ENCODE measurements around the gene DBR1. TPM values are rescaled to one million over a fixed set of nuclear protein-coding genes. Genes with fewer than 3 reads are reported as not detected.

Gene DBR1
- total RNA-seq, 1 donor, result 17.5 TPM

DNA sequence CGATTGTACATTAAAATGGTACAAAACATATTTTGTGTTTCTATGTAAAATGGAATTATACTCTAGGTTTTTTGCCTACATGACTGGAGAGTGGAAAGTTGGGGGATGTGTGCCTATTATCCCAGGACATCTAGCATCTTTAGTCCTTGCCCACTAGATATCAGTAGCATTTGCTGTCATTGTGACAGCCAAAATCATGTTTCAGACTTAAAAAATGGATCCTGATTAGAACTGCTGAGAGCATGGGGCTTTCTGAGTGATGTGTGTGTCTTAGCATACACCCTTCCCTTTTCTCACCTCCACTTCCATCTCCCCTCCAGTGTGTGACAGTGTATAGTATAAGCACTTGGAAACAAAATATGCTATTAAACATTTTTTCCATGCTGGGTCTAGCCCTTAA lies 25.7 kb upstream of the DBR1 start:
- no peak overlapping the region for H3K4me3 ChIP-seq (ENCODE audit: low read depth, low read length)
- DNase-seq (ENCODE audit: low read depth), result no peak
- TF ChIP-seq, protein P1, sequence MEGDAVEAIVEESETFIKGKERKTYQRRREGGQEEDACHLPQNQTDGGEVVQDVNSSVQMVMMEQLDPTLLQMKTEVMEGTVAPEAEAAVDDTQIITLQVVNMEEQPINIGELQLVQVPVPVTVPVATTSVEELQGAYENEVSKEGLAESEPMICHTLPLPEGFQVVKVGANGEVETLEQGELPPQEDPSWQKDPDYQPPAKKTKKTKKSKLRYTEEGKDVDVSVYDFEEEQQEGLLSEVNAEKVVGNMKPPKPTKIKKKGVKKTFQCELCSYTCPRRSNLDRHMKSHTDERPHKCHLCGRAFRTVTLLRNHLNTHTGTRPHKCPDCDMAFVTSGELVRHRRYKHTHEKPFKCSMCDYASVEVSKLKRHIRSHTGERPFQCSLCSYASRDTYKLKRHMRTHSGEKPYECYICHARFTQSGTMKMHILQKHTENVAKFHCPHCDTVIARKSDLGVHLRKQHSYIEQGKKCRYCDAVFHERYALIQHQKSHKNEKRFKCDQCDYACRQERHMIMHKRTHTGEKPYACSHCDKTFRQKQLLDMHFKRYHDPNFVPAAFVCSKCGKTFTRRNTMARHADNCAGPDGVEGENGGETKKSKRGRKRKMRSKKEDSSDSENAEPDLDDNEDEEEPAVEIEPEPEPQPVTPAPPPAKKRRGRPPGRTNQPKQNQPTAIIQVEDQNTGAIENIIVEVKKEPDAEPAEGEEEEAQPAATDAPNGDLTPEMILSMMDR (IDR thresholded peaks at IDR 0.05; ENCODE audit: insufficient read depth, low read length), result no peak

DNA sequence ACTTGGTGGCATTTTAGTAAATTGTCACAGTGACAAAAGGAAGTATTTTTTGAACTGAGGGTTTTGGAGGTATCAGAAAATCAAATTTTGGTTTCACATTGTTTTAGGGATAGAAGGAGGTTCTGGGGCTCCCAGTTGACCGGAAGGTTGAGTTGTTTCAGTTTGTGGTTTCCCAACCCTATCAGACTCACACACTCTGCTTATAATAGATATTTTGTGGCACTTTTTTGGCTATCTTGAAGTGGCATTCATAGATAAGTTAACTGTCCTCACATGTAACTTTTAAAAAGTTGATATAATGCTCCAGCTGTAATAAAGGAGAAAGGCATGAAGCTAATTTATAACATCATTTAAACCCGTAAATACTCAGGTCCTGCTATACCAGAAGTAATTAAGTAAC lies 25.1 kb upstream of the DBR1 start:
- TF ChIP-seq, protein P1 (IDR thresholded peaks at IDR 0.05; ENCODE audit: insufficient read depth, low read length), result no peak
- no peak for DNase-seq (ENCODE audit: low read depth)

DNA sequence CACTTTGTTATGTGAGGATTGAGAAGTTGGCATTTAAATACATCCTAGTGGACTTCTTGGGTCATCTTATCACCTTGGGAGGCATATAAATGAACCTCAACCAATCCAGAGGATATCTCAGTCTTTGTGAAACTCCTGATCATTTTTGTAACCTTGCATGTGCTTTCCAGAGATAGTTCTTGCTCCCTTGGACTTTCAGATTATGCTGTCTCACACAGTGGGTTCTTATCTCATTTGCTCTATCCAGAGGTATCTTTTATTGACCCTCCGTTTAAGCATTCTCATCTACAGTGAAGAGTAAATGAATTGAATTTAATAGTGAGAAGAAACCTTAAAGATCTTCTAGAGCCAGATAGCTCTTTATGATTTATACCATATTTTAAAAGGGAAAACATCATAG lies 22.8 kb upstream of the DBR1 start:
- no peak for DNase-seq (ENCODE audit: low read depth)
- TF ChIP-seq, protein P1 (IDR thresholded peaks at IDR 0.05; ENCODE audit: insufficient read depth, low read length), result no peak

More for the DNA sequence above, 25.1 kb upstream of the DBR1 start:
- no peak overlapping the region for H3K4me3 ChIP-seq (ENCODE audit: low read depth, low read length)

DNA sequence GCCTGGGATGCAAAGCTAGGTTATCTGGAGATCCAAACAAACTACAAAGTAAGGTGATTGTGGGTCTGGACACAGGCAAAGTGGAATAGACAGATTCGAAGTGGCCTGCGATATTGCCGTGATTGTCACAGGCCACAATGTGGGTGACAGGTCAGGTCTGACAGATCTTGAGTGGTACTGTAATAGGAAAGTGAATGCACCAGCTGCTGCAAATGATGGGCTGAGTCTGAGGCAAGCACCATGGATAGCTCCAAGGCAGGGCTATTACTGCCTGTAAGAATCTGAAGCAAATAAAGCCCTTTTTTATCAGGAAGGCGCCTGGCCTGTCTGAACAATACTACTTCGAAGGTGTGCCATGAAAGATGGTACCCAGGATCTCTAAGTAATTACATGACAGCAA lies 22.3 kb upstream of the DBR1 start:
- TF ChIP-seq, protein P1 (IDR thresholded peaks at IDR 0.05; ENCODE audit: insufficient read depth, low read length), result no peak
- peak; percentile 40 for DNase-seq (ENCODE audit: low read depth)
- H3K4me3 ChIP-seq (ENCODE audit: low read depth, low read length), result no peak overlapping the region

More for the DNA sequence above, 22.8 kb upstream of the DBR1 start:
- H3K4me3 ChIP-seq (ENCODE audit: low read depth, low read length), result no peak overlapping the region

DNA sequence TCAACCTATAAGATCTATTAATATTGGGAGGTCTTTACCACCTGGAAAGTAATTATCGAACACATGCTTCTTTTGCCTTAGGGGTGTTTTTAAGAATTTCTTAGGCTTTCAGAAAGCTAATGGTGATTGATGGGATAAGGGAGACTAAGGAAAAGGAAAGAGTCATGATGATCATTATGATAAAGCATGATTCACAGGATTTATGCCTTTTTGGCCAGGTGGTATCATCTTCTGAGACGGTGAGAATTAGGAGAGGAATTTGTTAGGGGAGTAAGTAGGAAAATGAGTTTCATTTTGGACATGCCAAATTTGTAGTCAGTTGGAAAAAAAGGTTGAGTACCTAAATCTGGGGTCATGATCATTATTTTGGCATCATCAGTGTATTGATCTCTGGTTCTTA lies 21.3 kb upstream of the DBR1 start:
- H3K4me3 ChIP-seq (ENCODE audit: low read depth, low read length), result no peak overlapping the region
- TF ChIP-seq, protein P1 (IDR thresholded peaks at IDR 0.05; ENCODE audit: insufficient read depth, low read length), result no peak
- no peak for DNase-seq (ENCODE audit: low read depth)

DNA sequence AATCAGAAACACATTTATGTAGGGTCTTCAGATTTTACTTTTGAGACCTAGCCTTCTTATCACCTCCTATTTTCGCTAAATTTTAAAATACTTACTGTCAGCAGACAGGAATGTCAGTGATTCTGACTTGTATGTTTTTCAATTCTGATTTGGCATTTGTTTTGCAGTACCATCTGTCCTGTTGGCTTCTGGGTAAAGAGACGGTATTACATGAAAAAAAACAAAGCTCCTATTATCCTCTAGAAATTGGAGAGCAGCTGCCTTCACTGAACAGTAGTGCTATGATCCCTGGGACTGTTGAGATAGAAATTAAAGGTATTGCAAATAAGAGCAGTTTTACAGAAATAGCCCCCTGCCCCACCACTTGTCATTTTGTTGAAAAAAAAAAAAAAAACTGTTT lies 20.8 kb upstream of the DBR1 start:
- DNase-seq (ENCODE audit: low read depth), result no peak
- H3K4me3 ChIP-seq (ENCODE audit: low read depth, low read length), result no peak overlapping the region
- TF ChIP-seq, protein P1 (IDR thresholded peaks at IDR 0.05; ENCODE audit: insufficient read depth, low read length), result no peak

DNA sequence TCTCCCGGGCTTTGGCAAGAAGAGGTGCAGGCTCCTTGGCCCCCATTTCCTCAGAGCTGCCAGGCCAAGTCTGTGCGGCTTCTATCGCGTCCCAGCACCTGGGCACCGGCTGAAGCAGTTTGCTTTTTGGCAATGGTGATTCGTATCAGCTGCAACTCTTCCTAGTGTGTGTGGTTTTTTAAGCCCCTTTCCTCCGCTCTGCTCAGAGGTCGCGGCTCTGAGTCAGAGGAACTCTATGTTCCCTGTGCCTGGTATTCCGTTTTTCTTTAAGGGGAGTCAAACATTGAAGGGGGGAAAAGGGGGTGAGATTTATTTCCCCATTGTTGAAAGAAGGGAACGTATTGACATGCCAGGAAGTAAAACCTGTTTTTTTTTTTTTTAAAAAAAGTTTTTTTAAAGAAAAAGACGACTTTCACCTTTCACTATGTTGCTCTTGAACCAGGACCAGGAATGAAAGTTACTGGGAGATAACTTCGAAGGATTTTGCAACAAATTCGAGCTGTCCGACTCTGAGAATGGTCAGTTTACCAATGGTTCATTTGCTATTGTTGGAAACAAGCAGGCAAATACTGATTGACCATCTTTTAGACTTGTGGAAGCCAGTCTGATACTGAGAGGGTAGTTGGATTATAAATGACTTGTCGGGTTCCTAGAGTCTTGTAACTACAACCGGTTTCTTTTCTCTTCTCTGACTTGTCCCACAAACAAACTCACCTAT lies 13.5 kb upstream of the DBR1 start:
- DNase-seq (ENCODE audit: low read depth), result peak; percentile 48
- TF ChIP-seq, protein P1 (IDR thresholded peaks at IDR 0.05; ENCODE audit: insufficient read depth, low read length), result no peak
- peak overlapping the region; percentile 97 for H3K4me3 ChIP-seq (ENCODE audit: low read depth, low read length)

Measured in fibroblast of the aortic adventitia (primary cell).